Effector memory CD8-positive, alpha-beta T cell (primary cell): ENCODE measurements around the gene NLRP1.

Experiments used
- ATAC-seq: fragments of 150-1000 bp; cut with Tn5 transposase; replicated peaks from 2 replicates; pipeline ENCODE4 v1.10.0; 2021; ENCODE audit warnings: mild to moderate bottlenecking, moderate library complexity
- DNase-seq, 3 experiments: peaks; one replicate each; pipeline ENCODE4 v3.0.0; 2021
- H3K27ac Mint-ChIP-seq, 2 donors: one replicate each; pipeline ENCODE4 v1.8.0; 2022; ENCODE audit warnings: mild to moderate bottlenecking in 2 of 2, mixed read lengths in 2 of 2, moderate library complexity in 2 of 2
- H3K27me3 Mint-ChIP-seq, 2 donors: one replicate each; pipeline ENCODE4 v1.8.0; 2022; ENCODE audit warnings: mixed read lengths in 2 of 2
- H3K36me3 Mint-ChIP-seq: one replicate; pipeline ENCODE4 v1.8.0; 2022; ENCODE audit warnings: mild to moderate bottlenecking, moderate library complexity, mixed read lengths; ENCODE audit not compliant: insufficient read depth
- H3K4me1 Mint-ChIP-seq, 2 donors: one replicate each; pipeline ENCODE4 v1.8.0; 2022; ENCODE audit warnings: low read depth in 2 of 2, mixed read lengths in 2 of 2
- H3K4me3 Mint-ChIP-seq, 2 donors: one replicate each; pipeline ENCODE4 v1.8.0; 2022; ENCODE audit warnings: mild to moderate bottlenecking in 2 of 2, mixed read lengths in 2 of 2, moderate library complexity in 2 of 2
- H3K9me3 Mint-ChIP-seq, 2 donors: one replicate each; pipeline ENCODE4 v1.8.0; 2022; ENCODE audit warnings: mixed read lengths in 2 of 2

Gene NLRP1

DNA sequence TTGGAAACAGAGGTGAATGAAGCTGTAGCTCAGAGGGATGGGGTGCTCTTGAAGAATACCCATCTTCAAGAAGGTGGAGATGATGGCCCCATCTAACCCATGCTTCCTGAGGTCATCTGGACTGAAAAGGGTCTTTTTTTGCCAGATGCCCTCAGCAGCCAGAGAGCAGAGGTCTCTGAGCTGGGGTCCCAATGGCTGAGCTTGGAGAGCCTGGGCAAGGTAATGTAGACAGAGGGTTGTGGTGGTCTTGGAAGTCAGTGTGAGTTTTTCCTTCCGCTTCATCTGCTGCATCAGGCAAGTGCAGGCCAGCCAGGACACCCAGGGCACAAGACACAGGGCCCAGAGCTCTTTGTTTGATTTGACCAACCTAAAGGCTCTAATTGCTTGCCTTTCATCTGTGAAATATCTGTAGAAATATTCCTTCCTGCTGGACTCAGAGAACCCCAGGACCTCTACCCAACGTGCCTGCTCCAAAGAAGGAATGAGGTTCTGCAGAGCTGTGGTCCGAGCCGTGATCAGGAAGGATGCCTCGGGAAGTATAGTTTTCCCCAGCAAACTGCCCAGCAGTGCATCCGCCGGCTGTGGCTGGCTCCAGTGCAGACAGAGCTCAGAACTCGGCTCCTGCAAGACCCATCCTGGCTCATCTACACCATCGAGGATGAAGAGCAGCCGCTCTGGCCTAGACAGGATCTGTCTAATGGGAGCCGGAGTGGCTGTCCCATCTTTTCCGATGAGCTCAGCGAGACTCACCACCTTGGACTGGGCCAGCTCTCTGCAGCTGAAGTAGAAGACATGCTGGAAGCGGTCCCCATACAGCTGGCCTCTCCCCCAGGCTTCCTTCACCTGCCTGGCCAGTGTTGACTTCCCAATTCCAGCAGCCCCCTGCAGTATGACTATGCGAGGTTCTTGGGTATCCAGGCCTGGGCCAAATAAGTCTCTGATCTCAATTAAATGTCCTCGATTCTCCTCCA, 25.2 kb downstream of the NLRP1 start:
- Mint-ChIP-seq H3K36me3 (peaks cover 76% of the 10 kb centered on the region), H3K27me3 (no peaks in the 10 kb centered on the region), H3K27ac (peak overlapping the region; percentile 13 to 84)

GRCh38 chr17:5557990-5558389, 26.3 kb downstream of the NLRP1 start:
- Mint-ChIP-seq H3K9me3 (no peaks in the 10 kb centered on the region), H3K4me3 (no peak overlapping the region)

More for the DNA sequence above, 25.2 kb downstream of the NLRP1 start:
- DNase-seq, result no peak
- H3K9me3 Mint-ChIP-seq, result no peaks in the 10 kb centered on the region
- ATAC-seq, result no peak
- H3K4me1 Mint-ChIP-seq, result peaks cover 26 to 31% of the 10 kb centered on the region in 2 donors
- no peak overlapping the region for H3K4me3 Mint-ChIP-seq

GRCh38 chr17:5557485-5557884, 26.8 kb downstream of the NLRP1 start:
- Mint-ChIP-seq H3K27me3 (no peaks in the 10 kb centered on the region), H3K36me3 (peaks cover 84% of the 10 kb centered on the region), H3K9me3 (no peaks in the 10 kb centered on the region), H3K4me1 (peaks cover 18 to 23% of the 10 kb centered on the region in 2 donors), H3K4me3 (no peak overlapping the region), H3K27ac (peak overlapping the region in 1 of 2 donors; percentile 31)
- ATAC-seq (no peak), DNase-seq (no peak)

More at GRCh38 chr17:5557990-5558389, 26.3 kb downstream of the NLRP1 start:
- peaks cover 20 to 26% of the 10 kb centered on the region in 2 donors for H3K4me1 Mint-ChIP-seq
- ATAC-seq (no peak), DNase-seq (no peak)
- H3K27ac Mint-ChIP-seq, result peak overlapping the region in 1 of 2 donors; percentile 31
- H3K36me3 Mint-ChIP-seq, result peaks cover 84% of the 10 kb centered on the region
- no peaks in the 10 kb centered on the region for H3K27me3 Mint-ChIP-seq

DNA sequence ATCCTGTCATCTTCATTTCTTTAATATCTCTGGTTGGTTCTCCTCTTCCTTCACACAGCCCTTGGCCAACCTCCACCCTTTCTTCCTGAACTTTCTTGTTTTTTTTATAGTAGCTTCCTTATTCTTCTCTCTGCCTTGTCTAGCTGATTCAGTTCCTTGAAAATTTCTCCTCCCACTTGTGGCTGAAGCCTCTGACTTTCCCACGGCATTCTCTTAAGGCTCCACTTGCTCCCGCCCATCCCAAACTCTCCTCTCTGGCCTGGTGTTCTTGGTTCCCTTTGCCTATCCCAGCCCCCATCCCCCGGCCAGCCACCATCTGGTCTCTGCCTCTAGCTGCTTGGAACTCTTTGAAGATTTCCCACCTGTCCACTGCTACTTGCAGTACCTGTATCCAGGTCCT, 29.1 kb downstream of the NLRP1 start:
- H3K36me3 Mint-ChIP-seq, result peaks cover 84% of the 10 kb centered on the region
- peaks cover 18 to 20% of the 10 kb centered on the region in 2 donors for H3K4me1 Mint-ChIP-seq
- no peak for DNase-seq
- H3K9me3 Mint-ChIP-seq, result no peaks in the 10 kb centered on the region
- ATAC-seq, result no peak
- H3K27me3 Mint-ChIP-seq, result no peaks in the 10 kb centered on the region
- H3K27ac Mint-ChIP-seq, result peak overlapping the region; percentile 47 to 55
- H3K4me3 Mint-ChIP-seq, result no peak overlapping the region

- ATAC-seq (no peak), DNase-seq (no peak)
- Mint-ChIP-seq H3K4me3 (no peak overlapping the region), H3K36me3 (peaks cover 84% of the 10 kb centered on the region), H3K9me3 (no peaks in the 10 kb centered on the region), H3K27me3 (no peaks in the 10 kb centered on the region), H3K4me1 (peaks cover 12 to 20% of the 10 kb centered on the region in 2 donors), H3K27ac (peak overlapping the region in 1 of 2 donors; percentile 66)
These were observed 30.8 kb downstream of the NLRP1 start for GRCh38 chr17:5553479-5553878.

DNA sequence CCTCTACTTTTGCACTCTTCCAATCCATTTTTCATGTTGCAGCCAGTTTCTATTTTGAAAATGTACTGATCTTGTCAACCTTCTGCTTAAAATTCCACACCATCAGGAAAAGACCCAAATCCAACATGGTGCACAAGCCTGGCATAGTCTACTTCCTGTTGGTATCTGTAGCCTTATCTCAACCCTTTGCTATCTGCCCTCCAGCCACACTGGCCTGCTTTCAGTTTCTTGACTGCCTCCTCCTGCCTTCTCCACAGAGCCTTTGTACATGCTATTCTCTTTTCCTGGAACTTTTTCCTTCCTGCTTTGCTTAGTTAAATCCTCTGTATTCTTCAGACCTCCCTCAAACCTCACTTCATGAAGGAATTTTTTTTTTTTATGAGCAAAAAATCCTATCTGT, 31.5 kb downstream of the NLRP1 start:
- no peaks in the 10 kb centered on the region for H3K27me3 Mint-ChIP-seq
- no peak overlapping the region for H3K4me3 Mint-ChIP-seq
- DNase-seq, result no peak
- no peaks in the 10 kb centered on the region for H3K9me3 Mint-ChIP-seq
- H3K4me1 Mint-ChIP-seq, result peaks cover 16 to 25% of the 10 kb centered on the region in 2 donors
- no peak overlapping the region for H3K27ac Mint-ChIP-seq
- no peak for ATAC-seq
- peaks cover 86% of the 10 kb centered on the region for H3K36me3 Mint-ChIP-seq

- Mint-ChIP-seq H3K27me3 (no peaks in the 10 kb centered on the region), H3K36me3 (peaks cover 68% of the 10 kb centered on the region), H3K27ac (peak overlapping the region; percentile 0 to 85), H3K4me1 (peaks cover 12 to 16% of the 10 kb centered on the region in 2 donors), H3K4me3 (no peak overlapping the region), H3K9me3 (no peaks in the 10 kb centered on the region)
- DNase-seq (no peak), ATAC-seq (no peak)
These were observed 39.0 kb downstream of the NLRP1 start for GRCh38 chr17:5545051-5545987.

DNA sequence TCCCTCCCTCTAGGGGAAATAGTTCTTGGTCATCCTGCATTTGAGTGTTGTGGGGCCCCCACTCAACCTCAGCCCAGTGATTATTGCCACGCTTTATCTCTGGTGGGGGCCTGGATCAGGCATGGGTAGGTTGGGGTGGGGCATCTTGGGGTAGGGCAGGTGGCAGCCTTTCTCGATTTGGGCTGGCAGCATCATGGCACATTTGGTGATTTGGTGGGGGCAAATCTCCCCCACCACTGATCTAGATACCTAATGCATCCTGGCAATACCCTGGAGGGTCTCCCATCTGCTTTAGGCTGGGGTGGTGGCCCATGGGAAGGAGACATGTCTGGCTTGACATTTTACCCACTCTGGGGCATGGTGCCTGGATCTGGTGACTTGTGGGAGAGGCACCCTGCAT, 40.2 kb downstream of the NLRP1 start:
- DNase-seq (no peak), ATAC-seq (no peak)
- H3K4me3 Mint-ChIP-seq, result no peak overlapping the region
- no peaks in the 10 kb centered on the region for H3K9me3 Mint-ChIP-seq
- peaks cover 12 to 16% of the 10 kb centered on the region in 2 donors for H3K4me1 Mint-ChIP-seq
- peaks cover 69% of the 10 kb centered on the region for H3K36me3 Mint-ChIP-seq
- H3K27me3 Mint-ChIP-seq, result no peaks in the 10 kb centered on the region
- no peak overlapping the region for H3K27ac Mint-ChIP-seq

DNA sequence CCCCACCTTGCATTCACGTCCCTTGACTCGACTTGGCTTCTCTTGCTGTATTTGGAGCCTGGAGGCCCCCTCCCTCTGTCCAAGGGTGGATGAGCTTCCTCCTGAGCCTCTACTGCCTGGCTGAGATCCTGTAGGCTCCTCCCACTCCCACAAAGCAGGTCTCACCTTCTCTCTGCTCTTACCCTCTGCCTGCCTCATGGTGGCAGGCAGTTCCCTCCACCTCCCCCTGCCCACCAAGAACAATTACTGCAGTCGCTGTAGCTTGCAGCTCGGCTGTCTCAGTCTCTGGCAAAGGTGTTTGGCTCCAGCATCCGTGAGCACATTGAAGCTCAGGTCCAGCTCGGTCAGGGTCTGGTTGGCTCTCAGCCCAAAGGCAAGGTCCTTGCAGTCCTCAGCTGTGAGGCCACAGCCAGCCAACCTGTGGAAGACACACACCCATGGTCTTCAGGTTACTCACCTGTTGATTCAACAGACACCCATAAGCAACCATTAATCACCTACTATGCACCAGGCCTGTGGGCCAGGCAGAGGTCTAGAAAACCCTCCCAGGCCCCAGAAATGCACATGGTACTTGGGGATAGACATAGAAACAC, 42.6 kb downstream of the NLRP1 start:
- H3K4me1 Mint-ChIP-seq, result peaks cover 3 to 4% of the 10 kb centered on the region in 2 donors
- no peak overlapping the region for H3K4me3 Mint-ChIP-seq

DNA sequence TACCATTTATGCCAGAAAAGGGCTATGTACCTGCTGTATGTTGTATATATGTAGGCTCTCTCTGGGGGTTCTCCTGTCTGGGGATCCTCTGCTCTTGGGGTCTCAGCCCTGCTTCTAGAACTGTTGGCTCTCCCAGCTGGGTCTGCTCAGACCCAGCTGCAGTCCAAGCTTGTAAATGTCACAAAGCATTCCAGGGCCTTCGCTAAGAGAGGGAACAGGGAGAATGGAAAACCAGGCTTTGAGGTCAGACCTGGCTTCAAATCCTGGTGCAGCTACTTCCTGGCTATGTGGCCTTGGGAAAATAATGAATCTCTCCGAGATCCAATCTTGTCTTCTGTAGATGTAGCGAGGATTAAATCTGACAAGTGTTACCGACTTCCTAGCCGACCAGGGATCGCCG, 44.0 kb downstream of the NLRP1 start:
- no peak for ATAC-seq
- no peaks in the 10 kb centered on the region for H3K27me3 Mint-ChIP-seq
- no peaks in the 10 kb centered on the region for H3K9me3 Mint-ChIP-seq
- H3K36me3 Mint-ChIP-seq, result peaks cover 77% of the 10 kb centered on the region
- H3K27ac Mint-ChIP-seq, result peak overlapping the region in 1 of 2 donors; percentile 44
- H3K4me1 Mint-ChIP-seq, result peaks cover 3 to 5% of the 10 kb centered on the region in 2 donors
- H3K4me3 Mint-ChIP-seq, result no peak overlapping the region
- DNase-seq, result no peak

More for the DNA sequence above, 42.6 kb downstream of the NLRP1 start:
- peak overlapping the region in 1 of 2 donors; percentile 66 for H3K27ac Mint-ChIP-seq
- H3K36me3 Mint-ChIP-seq, result peaks cover 73% of the 10 kb centered on the region
- DNase-seq, result no peak
- H3K27me3 Mint-ChIP-seq, result no peaks in the 10 kb centered on the region
- H3K9me3 Mint-ChIP-seq, result no peaks in the 10 kb centered on the region
- no peak for ATAC-seq

DNA sequence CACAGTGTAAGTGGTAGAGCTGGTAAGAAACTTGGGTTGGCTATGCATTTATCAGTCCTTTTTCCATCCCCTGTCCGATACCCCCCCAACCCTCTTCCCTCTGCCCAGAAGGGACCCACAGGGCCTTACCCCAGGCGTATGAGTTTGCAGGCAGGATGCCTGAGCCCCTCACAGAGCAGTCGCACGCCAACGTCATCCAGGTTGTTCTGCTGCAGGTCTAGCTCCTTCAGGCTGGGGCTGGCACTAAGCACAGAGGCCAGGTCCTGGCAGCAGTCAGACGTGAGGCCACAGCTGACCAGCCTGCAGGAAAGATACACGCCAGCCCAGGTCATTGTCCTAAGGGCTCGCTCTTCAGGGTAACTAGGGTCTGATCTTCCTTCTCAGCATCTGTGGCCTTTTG, 45.0 kb downstream of the NLRP1 start:
- Mint-ChIP-seq H3K9me3 (no peaks in the 10 kb centered on the region), H3K4me3 (no peak overlapping the region), H3K36me3 (peaks cover 81% of the 10 kb centered on the region), H3K4me1 (peaks cover 3 to 5% of the 10 kb centered on the region in 2 donors), H3K27ac (peak overlapping the region in 1 of 2 donors; percentile 80), H3K27me3 (no peaks in the 10 kb centered on the region)
- no peak for DNase-seq
- ATAC-seq, result no peak

DNA sequence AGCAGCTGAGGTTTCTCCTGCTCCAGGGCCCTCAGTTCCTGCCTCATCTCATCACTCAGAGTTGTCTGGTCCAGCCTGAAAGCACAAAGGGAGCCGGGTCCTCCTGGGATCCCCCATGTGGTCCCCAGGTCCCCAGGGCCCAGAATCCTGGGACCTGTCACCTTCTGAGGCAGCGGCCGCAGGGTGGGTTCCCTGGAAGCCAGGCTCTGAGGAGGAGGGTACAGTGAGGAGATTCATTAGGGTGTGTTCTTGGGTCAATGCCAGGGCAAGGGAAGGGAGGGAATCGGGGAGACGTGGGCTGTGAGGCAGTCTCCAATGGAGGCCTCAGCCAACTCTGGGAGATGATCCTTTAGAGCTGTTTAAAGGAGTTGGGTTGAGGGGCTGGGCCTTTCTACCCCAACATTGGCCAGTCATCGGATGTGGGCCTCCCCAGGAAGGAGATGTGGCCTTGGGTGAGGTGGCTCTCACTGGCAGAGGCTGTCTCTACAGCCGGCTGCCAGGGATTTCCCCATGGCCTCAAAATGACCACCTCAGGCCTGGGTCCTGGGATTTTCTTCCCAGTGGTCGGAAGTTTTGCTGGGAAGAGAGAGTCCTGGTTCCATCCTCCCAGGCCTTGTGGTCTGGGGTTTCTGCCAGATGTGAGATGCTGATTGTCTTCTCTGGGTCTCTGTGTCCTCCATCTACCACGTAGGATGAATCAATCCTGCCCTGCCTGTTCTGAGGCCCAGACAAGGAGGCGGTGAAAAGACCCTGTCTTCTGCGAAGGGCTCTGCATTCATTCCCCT, 47.3 kb downstream of the NLRP1 start:
- ATAC-seq (no peak), DNase-seq (no peak)
- H3K36me3 Mint-ChIP-seq, result peaks cover 93% of the 10 kb centered on the region
- peak overlapping the region in 1 of 2 donors; percentile 86 for H3K27ac Mint-ChIP-seq
- peaks cover 0 to 4% of the 10 kb centered on the region in 2 donors for H3K4me1 Mint-ChIP-seq
- H3K4me3 Mint-ChIP-seq, result no peak overlapping the region
- H3K9me3 Mint-ChIP-seq, result no peaks in the 10 kb centered on the region
- no peaks in the 10 kb centered on the region for H3K27me3 Mint-ChIP-seq
